ENCODE data around the gene TMEM143.

DNA sequence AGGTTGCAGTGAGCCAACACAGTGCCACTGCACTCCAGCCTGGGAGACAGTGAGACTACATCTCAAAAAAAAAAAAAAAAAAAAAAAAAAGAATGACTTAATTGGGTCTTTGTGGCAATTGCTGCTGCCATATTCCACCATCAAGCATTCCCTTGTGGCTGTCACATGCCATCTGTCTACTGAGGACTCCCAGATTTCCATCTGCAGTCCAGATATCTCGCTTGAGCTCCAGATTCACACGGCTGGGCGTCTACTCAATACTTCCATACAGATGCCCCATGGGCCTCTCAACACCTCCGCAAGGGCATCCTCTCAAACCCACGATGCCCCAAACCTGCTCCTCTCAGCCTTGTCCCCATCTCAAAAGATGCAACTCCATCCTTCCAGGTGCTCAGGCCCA, 12.9 kb downstream of the TMEM143 start:
- TF ChIP-seq, protein P1, sequence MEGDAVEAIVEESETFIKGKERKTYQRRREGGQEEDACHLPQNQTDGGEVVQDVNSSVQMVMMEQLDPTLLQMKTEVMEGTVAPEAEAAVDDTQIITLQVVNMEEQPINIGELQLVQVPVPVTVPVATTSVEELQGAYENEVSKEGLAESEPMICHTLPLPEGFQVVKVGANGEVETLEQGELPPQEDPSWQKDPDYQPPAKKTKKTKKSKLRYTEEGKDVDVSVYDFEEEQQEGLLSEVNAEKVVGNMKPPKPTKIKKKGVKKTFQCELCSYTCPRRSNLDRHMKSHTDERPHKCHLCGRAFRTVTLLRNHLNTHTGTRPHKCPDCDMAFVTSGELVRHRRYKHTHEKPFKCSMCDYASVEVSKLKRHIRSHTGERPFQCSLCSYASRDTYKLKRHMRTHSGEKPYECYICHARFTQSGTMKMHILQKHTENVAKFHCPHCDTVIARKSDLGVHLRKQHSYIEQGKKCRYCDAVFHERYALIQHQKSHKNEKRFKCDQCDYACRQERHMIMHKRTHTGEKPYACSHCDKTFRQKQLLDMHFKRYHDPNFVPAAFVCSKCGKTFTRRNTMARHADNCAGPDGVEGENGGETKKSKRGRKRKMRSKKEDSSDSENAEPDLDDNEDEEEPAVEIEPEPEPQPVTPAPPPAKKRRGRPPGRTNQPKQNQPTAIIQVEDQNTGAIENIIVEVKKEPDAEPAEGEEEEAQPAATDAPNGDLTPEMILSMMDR (IDR thresholded peaks at IDR 0.05; ENCODE audit: low read depth, low read length) = no peak
- TF ChIP-seq POLR2A (IDR thresholded peaks at IDR 0.05; ENCODE audit: extremely low read depth, insufficient read length) (no peak), MYC (IDR thresholded peaks at IDR 0.05; ENCODE audit: low read depth, low read length) (no peak)
- TF ChIP-seq, protein P2, sequence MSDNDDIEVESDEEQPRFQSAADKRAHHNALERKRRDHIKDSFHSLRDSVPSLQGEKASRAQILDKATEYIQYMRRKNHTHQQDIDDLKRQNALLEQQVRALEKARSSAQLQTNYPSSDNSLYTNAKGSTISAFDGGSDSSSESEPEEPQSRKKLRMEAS (IDR thresholded peaks at IDR 0.05; ENCODE audit: low read depth, low read length) = 0 out of 2 replicates have a peak, but pooled peaks have one; percentile 12
